ENCODE data around the gene CYSRT1.
"Not testable (repeated sequence)": the region's sequence is repeated elsewhere in the genome, so short reads cannot be mapped to it uniquely, and the experiment has no call there.

The CYSRT1 gene

GRCh38 chr9:137256856-137257255 lies 31.9 kb downstream of the CYSRT1 start:
- TF ChIP-seq, protein P1, sequence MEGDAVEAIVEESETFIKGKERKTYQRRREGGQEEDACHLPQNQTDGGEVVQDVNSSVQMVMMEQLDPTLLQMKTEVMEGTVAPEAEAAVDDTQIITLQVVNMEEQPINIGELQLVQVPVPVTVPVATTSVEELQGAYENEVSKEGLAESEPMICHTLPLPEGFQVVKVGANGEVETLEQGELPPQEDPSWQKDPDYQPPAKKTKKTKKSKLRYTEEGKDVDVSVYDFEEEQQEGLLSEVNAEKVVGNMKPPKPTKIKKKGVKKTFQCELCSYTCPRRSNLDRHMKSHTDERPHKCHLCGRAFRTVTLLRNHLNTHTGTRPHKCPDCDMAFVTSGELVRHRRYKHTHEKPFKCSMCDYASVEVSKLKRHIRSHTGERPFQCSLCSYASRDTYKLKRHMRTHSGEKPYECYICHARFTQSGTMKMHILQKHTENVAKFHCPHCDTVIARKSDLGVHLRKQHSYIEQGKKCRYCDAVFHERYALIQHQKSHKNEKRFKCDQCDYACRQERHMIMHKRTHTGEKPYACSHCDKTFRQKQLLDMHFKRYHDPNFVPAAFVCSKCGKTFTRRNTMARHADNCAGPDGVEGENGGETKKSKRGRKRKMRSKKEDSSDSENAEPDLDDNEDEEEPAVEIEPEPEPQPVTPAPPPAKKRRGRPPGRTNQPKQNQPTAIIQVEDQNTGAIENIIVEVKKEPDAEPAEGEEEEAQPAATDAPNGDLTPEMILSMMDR (IDR thresholded peaks at IDR 0.05; ENCODE audit: low read depth, low read length) = no peak
- in situ Hi-C loops (cut with HindIII; ENCODE audit: low sequenced_read_pairs) = no loop called here
- no peak overlapping the region for H3K4me3 ChIP-seq (ENCODE audit: low read depth, low read length)
- no peak for DNase-seq (ENCODE audit: low read depth, low spot score)

- in situ Hi-C loops (cut with HindIII; ENCODE audit: low sequenced_read_pairs); H3K4me3 ChIP-seq (ENCODE audit: low read depth, low read length): not testable (repeated sequence)
- TF ChIP-seq, protein P1 (IDR thresholded peaks at IDR 0.05; ENCODE audit: low read depth, low read length) = peak; percentile 40
- peak; percentile 43 for DNase-seq (ENCODE audit: low read depth, low spot score)
These were observed 37.4 kb downstream of the CYSRT1 start for GRCh38 chr9:137262173-137262908.

GRCh38 chr9:137262909-137263285 lies 37.9 kb downstream of the CYSRT1 start:
- H3K4me3 ChIP-seq (ENCODE audit: low read depth, low read length) = no peak overlapping the region
- TF ChIP-seq, protein P1 (IDR thresholded peaks at IDR 0.05; ENCODE audit: low read depth, low read length) = no peak
- DNase-seq (ENCODE audit: low read depth, low spot score) = no peak
- in situ Hi-C loops (cut with HindIII; ENCODE audit: low sequenced_read_pairs) = no loop called here

DNA sequence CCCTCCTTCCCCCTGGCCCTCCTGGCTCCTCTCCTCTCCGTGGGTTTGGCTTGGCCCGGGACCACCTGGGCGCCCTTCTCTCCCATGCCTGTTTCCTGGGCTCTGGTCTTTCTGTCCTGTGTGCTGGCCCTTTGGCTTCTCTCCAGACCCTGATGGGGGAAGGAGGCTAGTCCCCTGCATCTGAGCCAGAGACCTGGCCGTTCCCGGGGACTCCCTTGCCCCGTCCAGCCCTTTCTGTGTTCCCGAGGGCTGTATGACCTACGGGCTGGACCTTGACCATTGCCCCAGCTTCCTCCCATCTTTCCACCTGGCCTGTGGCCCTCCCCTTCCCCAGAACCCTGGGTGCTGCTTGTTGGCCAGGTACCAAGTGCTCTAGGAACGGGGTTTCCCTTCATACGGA lies 38.5 kb downstream of the CYSRT1 start:
- no peak for DNase-seq (ENCODE audit: low read depth, low spot score)
- TF ChIP-seq, protein P1 (IDR thresholded peaks at IDR 0.05; ENCODE audit: low read depth, low read length) = no peak
- no peak overlapping the region for H3K4me3 ChIP-seq (ENCODE audit: low read depth, low read length)
- in situ Hi-C loops (cut with HindIII; ENCODE audit: low sequenced_read_pairs) = no loop called here

GRCh38 chr9:137264067-137264466 lies 39.1 kb downstream of the CYSRT1 start:
- in situ Hi-C loops (cut with HindIII; ENCODE audit: low sequenced_read_pairs) = no loop called here
- DNase-seq (ENCODE audit: low read depth, low spot score) = no peak
- TF ChIP-seq, protein P1 (IDR thresholded peaks at IDR 0.05; ENCODE audit: low read depth, low read length) = no peak
- H3K4me3 ChIP-seq (ENCODE audit: low read depth, low read length) = no peak overlapping the region

DNA sequence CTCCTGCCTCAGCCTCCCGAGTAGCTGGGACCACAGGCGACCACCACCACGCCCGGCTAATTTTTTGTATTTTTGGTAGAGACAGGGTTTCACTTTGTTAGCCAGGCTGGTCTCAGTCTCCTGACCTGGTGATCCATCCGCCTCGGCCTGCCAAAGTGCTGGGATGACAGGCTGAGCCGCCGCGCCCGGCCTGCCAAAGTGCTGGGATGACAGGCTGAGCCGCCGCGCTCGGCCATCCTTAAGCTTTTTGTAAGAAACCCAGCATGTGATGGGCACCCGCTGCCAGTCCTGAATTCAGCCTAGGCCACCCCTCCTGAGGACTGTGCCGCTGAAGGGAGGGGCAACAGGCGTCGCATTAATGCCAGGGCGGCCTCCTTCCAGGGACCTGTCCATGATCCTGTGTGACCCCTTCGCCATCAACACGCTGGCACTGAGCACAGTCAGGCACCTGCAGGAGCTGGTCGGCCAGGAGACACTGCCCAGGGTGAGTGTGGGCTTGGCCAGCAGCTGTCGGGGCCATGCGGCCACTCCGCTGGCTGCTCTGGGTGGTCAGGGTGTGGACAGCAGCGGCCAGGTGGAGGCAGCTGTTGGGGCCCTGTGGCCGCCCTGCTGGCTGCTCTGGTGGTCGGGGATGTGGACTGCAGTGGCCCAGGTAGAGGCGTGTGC lies 40.7 kb downstream of the CYSRT1 start:
- no peak overlapping the region for H3K4me3 ChIP-seq (ENCODE audit: low read depth, low read length)

More for the DNA sequence above, 40.7 kb downstream of the CYSRT1 start:
- TF ChIP-seq, protein P1 (IDR thresholded peaks at IDR 0.05; ENCODE audit: low read depth, low read length) = no peak
- in situ Hi-C loops (cut with HindIII; ENCODE audit: low sequenced_read_pairs) = no loop called here
- DNase-seq (ENCODE audit: low read depth, low spot score) = no peak
